GM19397 (cell line): ENCODE results near the gene CNTNAP2.

Source experiments
- ATAC-seq: cut with Tn5 transposase; IDR thresholded peaks from one replicate; pipeline ENCODE4 v1.9.1; 2021; ENCODE audit warnings: mild to moderate bottlenecking, moderate library complexity; ENCODE audit not compliant: unreplicated experiment

Gene CNTNAP2

DNA sequence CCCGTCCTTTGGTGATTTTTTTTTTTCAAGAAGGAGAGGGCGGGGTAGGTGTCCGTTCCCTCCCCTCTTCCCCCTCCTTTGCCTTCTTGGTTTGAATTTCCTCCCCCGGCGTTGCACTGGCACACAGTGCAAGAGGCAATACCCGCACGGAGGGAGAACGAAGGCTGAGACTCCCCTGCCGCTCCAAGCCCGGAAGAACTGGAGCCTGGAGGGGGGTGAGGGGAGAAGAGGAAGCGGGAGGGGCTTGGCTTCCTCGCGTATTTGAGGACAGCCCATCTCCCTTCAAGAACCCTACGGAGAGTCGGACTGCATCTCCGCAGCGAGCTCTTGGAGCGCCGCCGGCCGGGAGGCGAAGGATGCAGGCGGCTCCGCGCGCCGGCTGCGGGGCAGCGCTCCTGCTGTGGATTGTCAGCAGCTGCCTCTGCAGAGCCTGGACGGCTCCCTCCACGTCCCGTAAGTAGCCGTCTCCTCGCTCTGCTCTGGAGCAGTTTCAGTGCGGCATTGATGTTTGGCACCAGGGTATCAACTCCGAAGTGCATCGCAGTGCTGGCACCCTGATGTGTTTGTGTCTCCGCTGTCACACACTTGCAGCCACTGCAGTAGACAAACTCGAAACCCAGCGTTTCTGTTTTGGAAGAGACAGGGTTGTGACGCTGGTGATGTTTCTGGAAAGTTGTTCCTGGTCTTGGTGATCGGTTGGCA lies at the start of gene CNTNAP2:
TSS of gene CNTNAP2 (plus strand) at position 281 of the 702 bp plus-strand sequence. CDS start at position 357, 76 bp downstream.
- no peak for ATAC-seq

DNA sequence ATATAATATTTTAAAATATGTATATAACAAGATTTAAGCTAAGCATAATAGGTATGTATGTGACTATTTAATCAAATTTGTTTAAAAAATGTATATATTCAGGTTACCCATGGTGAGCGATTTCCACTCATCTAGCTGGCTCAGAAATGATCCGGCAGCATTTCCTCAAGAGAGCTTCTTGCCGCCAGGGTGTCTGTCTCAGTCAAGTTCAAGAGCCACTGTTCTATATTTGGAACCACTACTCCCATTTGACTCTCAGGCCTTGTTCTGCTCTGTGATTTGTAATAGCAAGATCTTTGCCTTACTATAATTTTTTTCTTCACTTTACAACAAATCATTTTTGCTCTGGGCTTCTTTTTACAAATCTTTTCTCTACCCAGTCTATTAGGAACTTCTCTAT lies 48.7 kb upstream of the CNTNAP2 start:
- no peak for ATAC-seq

DNA sequence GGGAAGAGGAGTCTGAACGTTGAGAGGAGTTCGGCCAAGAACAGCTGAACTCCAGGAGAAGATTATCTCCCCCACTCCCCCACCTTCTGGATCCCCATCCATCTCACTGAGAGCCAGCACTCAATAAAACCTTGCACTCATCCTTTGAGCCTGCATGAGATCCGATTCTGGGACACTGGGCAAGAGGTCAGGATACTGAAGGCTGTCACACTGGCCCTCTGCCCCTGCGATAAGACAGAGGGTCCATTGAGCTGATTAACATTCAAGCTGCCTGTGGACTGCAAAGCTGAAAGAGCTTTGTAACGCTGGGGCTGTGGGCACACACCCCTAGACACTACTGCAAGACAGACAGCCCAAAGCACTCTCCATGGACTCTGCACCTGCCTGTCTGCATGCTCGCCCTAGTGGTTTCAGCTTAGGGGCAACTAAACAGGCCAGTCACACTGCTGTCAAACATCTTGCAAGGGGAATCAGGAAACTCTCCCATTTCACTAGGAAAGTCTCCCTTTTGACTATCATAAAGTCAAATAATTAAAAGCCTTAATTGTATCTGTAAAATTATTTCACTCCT lies 42.3 kb upstream of the CNTNAP2 start:
- ATAC-seq = no peak

DNA sequence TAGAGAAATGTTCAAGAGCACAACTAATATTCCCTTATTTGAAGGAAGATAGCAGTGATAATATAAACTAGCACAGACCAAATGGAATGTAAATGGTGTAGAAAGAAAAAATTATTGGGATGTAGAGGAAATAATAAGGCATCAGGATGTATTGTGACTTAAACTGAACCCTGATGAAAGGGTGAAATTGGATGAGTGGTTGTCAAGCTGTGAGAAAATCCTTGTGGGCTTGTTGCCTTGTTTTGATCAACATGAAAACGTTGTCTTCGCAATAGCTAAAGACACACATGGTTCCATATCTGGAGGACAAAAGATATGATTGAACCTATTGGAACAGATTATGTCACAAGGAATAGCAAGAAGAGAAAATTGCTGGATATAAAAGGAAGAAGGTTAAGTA lies 40.3 kb upstream of the CNTNAP2 start:
- ATAC-seq = no peak

DNA sequence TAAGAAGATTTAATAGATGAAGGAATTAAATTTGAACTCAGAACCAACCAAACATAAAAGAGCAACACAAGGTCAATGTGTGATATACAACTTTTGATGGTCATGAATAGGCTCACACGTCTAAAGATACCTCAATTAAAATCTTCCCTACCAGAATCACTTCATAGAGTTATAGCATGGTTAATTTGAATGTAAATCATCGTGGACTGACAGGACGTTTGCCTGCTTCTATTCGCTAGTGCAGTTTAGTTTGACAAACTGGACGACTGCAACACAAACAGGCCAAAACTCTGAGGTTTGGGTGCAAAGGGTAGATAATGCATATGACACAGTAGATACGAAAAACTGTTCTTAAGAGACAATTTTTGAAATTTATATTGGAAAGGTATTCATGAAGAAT lies 32.5 kb upstream of the CNTNAP2 start:
- ATAC-seq = no peak

DNA sequence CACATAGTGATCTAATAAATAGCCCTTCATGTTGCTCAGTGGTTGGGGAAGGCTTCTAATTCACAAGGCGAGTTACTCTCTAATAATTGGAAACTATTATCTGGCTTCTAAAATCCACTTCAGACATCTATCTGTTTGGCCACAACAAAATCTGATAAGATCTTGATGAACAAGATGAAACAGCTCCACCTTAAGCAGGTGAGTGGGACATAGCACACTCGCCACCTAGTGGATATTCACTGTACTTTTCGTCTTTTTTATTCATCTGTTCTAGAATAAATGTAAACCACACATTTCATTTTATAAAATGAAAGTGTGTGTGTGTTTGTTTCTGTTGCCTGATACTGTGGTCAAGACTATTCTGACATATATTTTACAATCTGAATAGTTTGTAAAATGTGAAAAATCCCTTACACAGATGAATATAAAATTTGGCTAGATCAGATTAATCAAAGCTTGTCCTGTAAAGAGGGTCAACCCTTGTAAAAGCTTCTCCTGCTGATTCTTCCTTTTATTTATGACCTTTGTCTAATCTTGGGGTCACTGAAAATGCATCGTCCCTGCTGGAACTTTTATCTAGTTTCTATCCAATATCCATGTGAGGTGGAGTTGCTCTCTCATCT lies 26.5 kb upstream of the CNTNAP2 start:
- peak; percentile 85 for ATAC-seq

DNA sequence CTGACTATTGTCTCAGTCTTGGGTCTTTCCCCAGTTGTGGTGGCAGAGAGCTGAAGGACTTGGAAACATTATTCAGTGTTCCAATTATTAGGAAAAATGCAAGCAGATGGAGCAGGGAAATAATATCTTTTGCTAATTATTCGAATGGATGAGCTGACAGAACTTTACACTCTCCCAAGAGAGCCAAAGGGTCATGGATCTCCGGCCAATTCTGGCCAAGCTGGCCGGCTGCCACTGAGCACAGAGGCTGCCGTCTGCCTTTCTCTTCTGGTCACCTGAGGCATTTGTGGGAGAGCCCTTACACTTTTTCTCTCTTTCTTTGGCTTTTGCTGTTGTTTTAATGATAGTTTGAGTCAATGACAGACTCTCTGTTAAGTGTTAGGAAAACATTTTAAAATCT lies 22.2 kb upstream of the CNTNAP2 start:
- ATAC-seq = no peak

DNA sequence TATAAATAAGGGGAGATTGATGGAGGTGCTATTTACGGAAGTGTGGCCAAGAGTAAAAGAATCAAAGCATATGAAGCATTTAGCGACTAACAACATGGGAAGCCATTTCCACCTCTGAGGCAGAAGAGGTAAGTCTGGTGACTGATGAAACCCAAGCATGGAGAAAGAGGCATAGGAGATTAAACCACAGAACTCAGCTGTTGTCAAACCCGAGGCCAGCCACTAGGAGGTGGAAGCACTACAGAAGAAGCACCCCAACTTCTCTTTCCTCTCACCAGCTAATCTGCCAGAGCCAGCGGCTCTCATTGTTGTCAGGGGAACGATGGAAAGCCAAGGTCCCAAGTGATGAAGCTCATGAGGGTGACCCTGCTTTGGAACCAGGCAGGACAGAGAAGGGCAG lies 19.6 kb upstream of the CNTNAP2 start:
- ATAC-seq = no peak

DNA sequence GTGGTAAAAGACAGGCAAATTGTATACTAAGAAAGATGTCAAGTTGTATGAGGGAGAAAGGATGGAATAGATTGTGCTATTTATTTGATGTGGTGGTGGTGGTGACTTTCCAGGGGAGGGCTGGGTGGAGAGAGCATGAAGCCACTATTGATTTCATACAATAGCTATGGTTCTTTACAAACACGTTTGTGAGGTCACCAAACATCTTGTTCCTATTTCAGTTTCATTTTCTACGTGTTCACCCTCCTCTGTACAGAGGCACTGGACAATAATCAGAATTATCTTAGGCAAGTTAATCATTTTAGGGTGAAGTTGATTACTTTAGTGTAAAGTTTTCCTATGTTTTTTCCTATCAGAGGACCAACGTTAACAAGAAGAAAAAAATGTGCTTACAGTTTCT lies 10.3 kb upstream of the CNTNAP2 start:
- no peak for ATAC-seq

DNA sequence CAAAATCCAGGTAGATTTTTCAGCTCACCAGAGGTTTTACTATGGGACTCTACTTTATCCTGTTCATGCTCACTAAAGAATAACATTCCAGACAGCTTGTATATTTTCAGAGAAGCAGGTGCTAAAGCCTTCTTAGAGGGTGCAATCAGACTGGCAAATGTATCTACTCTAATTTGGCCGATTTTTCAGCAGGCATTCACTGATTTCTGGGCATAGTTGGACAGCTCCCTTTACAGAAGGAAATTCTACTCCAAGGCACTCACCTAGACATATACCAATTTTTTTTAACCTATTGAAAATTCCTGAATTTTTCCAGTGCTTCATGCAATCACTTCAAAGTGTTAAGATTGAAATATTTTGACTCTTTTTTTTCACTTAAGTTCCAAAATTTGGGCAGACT lies 3.8 kb upstream of the CNTNAP2 start:
- no peak for ATAC-seq

DNA sequence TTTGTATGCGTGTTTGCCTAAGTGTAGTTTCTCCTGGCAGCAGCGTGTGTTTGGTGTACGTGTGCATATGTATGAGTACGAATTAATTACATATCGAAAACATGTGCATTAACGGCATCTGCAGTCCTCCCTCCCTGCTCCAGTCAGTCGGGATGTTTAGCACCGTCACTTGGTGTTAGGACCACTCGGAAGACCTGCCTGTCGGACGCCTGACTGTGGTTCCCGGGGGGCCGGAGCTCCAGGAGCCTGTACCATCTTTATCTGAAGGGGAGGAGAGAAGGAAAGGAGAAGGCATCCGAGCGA lies 1.1 kb upstream of the CNTNAP2 start:
- ATAC-seq = no peak

DNA sequence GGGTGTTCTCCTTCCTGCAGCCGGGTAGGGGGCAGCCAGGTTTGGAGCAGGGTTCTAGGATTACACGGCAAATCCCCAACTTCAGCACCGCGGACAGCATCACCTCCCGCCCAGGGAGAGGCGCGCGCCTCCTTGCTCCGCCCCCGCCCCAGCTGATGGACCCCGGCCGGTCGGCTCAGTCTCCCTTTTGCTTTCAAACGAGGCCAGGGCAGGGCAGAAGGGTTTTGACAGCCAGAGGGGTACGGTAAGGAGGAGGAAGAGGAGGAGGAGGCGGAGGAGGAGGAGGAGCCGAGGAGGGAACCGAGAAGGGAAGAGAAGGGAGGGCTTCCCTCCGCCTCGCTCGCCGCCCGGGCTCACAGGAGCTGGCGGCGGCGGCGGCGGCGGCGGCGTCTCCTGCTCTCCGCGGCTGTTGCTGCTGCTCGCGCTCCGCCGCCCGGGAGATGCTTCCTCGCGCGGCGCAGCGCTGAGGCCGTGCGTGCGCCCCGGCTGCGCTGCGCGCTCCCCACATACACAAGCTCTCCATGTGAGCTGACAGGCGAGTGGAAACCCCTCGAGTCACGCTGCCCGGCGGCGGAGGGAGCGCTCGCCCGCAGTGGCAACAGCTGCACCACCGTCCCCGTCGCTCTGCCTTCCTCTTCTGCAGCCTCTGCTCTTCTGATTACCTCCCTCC lies 615 bp upstream of the CNTNAP2 start:
- peak; percentile 52 for ATAC-seq

DNA sequence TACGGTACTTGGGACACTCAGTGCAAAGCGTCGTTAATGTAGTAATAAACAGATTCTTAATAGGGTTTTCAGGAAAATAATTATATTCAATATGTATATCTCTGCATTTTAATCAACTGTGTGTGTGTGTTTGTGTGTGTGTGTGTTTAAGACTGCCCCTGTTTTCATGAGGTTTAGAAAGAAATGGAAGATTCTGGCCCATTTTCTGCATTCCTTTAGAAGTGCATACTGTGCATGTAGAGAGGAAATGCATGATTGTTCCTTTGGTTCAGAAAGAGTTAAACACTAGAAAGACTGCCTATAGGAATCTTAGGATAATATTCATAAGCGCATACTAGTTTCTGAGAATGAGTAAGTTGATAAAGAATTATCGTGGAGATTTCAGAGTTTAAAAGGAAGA lies 975 bp downstream of the CNTNAP2 start:
- no peak for ATAC-seq

DNA sequence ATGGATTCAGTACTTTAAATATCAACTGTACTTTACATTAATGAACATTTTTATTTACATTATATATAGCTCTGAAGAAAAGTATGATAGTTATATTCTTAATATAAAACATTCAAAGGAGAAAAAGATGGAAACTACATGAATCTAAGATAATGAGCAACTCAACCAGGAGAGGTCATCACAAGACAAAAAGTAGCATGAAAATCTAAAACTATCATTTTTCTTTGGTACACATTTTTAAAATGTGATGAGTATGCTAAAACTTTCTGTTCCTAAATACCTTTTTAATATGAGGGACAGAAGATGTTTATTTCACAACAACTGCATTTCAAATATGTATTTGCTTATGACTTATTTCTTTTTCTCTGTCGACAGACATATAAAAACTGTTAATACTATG lies 2.4 kb downstream of the CNTNAP2 start:
- no peak for ATAC-seq

DNA sequence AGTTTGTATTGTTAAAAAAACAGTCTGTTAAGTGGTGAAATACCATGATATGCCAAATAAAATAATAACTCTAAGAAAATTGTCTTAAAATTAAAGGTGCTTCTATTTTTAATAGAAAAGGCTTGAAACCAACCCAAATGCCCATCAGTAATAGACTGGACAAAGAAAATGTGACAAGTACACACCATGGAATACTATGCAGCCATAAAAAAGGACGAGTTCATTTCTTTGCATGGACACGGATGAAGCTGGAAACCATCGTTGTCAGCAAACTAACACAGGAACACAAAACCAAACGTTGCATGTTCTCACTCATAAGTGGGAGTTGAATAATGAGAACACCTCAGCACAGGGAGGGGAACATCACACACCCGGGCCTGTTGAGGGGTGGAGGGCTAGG lies 7.1 kb downstream of the CNTNAP2 start:
- no peak for ATAC-seq

DNA sequence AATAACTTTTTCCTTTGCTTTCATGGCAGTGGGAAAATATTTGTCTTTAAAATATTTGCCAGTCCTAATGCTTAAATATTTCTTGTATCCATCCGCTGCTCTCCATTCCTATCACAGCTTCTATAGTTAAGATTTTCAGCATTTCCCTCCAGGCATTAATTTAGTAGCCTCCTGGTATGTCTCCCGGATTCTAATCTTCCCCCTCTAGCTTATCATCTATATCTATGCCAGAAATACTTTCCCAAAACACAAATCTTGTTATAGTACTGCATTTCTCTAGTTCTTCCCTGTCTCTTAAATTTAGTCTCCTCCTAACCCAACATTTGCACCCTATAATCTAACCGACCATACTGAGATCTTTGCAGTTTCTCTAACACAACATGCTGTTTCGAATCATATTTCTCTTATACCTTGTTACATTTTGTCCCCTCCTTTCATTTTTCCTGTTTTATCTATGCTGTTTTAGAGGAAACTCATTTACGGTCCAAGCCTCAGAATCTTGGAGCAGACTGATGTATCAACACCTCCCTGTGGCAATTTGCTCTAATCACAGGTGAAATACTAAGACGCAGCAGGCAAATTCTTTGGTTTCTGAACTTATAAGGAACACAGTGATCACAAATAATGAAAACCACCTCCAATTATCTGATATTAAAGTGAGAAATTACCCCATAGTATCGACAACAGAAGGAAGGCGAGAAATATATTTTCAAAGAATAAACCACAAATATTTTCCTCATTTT lies 10.3 kb downstream of the CNTNAP2 start:
- no peak for ATAC-seq

DNA sequence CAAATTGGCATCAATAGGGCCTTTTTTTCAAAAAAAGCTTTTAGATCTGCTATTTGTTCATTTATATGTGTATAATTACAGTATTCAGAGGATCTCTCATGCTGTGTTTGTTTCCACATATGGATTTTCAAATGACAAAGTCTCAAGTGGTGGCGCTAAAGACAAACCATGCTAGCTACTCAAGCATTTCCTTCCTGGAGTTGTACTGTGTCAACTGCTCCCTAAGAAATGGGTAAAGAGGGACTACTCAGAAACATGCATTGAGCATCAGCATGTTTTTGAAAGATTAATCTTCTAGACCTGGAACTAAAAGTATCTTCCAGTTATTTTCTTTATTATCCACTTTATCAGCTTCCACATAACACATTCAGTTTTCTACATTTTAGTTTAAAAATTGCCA lies 12.7 kb downstream of the CNTNAP2 start:
- no peak for ATAC-seq

DNA sequence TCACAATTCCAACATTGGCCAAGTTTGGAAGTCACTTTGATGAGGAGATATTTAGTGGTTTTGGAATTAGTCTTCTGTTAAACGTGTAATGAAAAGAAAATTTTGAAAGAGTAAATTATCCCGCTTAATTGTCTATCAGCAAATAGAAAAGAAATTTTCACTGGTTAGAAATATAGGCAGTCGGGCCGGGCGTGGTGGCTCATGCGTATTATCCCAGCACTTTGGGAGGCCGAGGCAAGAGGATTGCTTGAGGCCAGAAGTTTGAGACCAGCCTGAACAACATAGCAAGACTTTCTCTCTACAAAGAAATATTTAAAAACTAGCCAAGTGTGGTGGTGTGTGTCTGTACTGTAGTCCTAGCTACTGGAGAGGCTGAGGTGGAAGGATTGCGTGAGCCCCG lies 13.4 kb downstream of the CNTNAP2 start:
- no peak for ATAC-seq

DNA sequence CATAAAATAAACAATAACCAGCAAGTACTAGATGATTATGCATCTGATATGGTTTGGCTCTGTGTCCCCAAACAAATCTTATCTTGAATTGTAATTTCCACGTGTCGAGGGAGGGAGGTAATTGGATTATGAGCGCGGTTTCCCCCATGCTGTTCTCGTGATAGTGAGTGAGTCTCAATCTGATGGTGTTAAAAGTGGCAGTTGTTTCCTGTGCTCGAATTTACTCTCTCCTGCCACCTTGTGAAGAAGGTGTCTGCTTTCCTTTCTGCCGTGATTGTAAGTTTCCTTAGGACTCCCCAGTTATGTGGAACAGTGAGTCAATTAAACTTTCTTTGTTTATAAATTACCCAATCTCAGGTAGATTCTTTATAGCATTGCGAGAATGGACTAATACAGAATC lies 15.1 kb downstream of the CNTNAP2 start:
- ATAC-seq = no peak

DNA sequence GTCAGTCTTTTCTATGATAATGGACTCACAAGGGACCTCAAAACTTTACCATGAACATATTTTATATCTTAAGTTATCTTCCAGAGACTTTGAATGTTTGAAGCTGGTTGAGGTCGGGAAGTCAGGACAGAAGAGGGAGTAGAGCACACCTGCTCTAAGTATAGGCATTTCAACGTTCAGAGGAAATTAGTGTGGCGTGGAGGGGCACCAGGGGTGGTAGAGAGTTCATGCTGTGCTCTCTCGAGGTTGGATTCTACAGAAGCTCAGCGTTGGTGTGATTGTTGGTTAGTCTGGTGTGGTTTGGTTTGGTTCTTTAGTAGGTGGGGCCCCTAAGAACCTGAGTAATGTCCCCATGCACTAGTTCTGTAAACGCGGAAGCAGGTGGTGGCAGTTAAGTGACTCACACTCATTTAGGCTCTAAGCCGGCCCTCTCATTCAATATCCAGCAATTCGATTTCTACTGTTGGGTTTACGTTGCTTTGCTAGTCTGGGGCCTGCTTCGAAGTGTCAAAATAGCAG lies 19.8 kb downstream of the CNTNAP2 start:
- ATAC-seq = no peak

DNA sequence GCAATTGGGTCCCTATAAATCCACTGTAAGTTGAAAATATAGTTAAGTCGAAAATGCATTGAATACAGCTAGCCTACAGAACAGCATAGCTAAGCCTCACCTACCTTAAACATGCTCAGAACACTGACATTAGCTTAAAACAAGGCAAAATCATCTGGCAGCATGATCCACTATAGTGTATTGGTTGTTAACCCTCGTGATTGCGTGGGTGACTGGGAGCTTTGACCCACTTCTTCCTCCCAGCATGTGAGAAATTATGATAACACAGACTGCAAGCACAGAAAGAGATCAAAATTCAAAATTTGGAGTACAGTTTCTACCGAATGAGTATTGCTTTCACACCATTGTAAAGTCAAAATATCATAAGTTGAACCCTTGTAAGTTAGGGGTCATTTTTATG lies 22.3 kb downstream of the CNTNAP2 start:
- no peak for ATAC-seq
